Retina (tissue), 1 donor: Measurements from ENCODE around the gene ZNF200.

ENCODE experiments used
- DNase-seq: peaks from one replicate; pipeline ENCODE4 v3.0.0-alpha.2; 2016

ZNF200 gene

GRCh38 chr16:3173892-3174617 is 60.9 kb downstream of the ZNF200 start:
- peak; percentile 40 for DNase-seq
